RWPE2 (cell line): ENCODE data around the gene UCMA.
A peak's percentile ranks its signal among the peaks of the same experiment; 100 is the strongest.

Experiments
- ATAC-seq: fragments of 200-7000 bp; cut with Tn5 transposase; 3 replicates; pipeline ENCODE4 v1.9.1; 2021; ENCODE audit warnings: low read depth
- DNase-seq: peaks from one replicate; pipeline ENCODE4 v3.0.0-alpha.2; 2020; ENCODE audit warnings: low spot score
- H3K27ac ChIP-seq: fragments of 450-650 bp; 2 replicates; pipeline ENCODE4 v1.5.1; 2017; ENCODE audit warnings: mild to moderate bottlenecking; ENCODE audit not compliant: poor library complexity, severe bottlenecking
- H3K27me3 ChIP-seq: fragments of 250-450 bp; sonication (Bioruptor Pico); 2 replicates; pipeline ENCODE4 v1.5.1; 2021; ENCODE audit warnings: mild to moderate bottlenecking, moderate library complexity; ENCODE audit not compliant: insufficient read depth, poor library complexity, severe bottlenecking
- H3K36me3 ChIP-seq: fragments of 250-450 bp; sonication (Bioruptor Pico); 2 replicates; pipeline ENCODE4 v1.5.1; 2020; ENCODE audit warnings: low read depth, mild to moderate bottlenecking, moderate library complexity
- H3K4me1 ChIP-seq: fragments of 250-450 bp; sonication (Bioruptor Pico); 2 replicates; pipeline ENCODE4 v1.5.1; 2021; ENCODE audit warnings: mild to moderate bottlenecking, moderate library complexity; ENCODE audit not compliant: insufficient read depth, poor library complexity, severe bottlenecking
- H3K4me3 ChIP-seq: fragments of 250-450 bp; sonication (Bioruptor Pico); 2 replicates; pipeline ENCODE4 v1.5.1; 2021; ENCODE audit warnings: mild to moderate bottlenecking, moderate library complexity; ENCODE audit not compliant: severe bottlenecking
- H3K9me3 ChIP-seq: fragments of 250-450 bp; sonication (Bioruptor Pico); 2 replicates; pipeline ENCODE4 v1.5.1; 2021; ENCODE audit warnings: mild to moderate bottlenecking, moderate library complexity; ENCODE audit not compliant: severe bottlenecking
- TF ChIP-seq, protein P1 (sequence below): fragments of 450-650 bp; IDR thresholded peaks from one replicate; pipeline ENCODE4 v1.5.1; 2017; ENCODE audit warnings: mild to moderate bottlenecking, moderate library complexity; ENCODE audit not compliant: poor library complexity, severe bottlenecking

Gene UCMA

DNA sequence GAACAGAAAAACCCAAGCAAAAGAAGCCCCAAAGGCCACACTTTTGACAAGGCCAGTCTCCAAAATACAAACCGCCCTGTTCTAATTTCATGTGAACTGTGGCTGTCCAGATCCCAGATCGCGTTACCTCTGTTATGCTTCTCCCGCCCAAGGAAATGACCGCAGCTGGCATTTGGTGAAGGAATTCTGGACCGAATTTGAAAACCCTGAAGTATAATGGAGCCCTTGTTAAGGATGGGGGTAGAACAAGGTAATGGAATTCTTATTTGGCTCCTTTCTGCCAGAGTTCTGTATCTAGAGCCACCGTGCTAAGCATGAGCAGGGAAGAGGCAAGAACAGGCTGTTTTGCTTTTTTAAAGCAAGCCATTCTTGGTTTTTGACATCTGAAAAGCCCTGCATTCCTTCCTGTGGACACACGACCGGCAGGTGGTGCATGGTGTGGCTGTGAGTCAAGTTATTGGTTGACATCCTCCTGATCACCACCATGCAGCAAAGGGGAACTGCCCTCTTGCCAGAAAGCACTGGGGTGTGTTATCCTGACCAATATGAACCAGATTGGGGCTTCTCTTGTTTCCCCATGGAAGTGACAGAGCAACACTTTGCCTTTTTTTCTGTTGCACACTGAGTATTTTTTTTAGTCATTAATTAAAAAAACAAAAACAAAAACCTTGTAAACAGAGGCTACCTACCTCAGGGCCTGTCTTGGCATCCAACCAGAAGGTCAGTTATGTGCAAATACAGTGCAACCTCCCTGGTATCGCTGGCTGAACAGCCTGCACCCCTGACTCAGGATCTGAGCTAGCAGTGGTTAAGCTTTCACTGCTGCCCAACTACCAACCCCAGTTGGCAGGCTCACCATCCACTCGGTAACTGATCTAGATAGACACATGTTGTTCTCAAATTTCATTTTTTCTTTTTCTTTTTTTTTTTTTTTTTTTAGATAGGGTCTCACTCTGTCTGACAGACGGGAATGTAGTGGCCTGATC, 14.2 kb downstream of the UCMA start:
- Histone ChIP-seq H3K4me1 (no peaks in the 10 kb centered on the region), H3K36me3 (no peaks in the 10 kb centered on the region), H3K27ac (no peak overlapping the region), H3K27me3 (no peaks in the 10 kb centered on the region), H3K4me3 (no peak overlapping the region), H3K9me3 (no peaks in the 10 kb centered on the region)
- ATAC-seq (peak; percentile 49; the same call in 1 of the 3 replicates), DNase-seq (no peak)
- TF ChIP-seq, protein P1, sequence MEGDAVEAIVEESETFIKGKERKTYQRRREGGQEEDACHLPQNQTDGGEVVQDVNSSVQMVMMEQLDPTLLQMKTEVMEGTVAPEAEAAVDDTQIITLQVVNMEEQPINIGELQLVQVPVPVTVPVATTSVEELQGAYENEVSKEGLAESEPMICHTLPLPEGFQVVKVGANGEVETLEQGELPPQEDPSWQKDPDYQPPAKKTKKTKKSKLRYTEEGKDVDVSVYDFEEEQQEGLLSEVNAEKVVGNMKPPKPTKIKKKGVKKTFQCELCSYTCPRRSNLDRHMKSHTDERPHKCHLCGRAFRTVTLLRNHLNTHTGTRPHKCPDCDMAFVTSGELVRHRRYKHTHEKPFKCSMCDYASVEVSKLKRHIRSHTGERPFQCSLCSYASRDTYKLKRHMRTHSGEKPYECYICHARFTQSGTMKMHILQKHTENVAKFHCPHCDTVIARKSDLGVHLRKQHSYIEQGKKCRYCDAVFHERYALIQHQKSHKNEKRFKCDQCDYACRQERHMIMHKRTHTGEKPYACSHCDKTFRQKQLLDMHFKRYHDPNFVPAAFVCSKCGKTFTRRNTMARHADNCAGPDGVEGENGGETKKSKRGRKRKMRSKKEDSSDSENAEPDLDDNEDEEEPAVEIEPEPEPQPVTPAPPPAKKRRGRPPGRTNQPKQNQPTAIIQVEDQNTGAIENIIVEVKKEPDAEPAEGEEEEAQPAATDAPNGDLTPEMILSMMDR = peak; percentile 21

DNA sequence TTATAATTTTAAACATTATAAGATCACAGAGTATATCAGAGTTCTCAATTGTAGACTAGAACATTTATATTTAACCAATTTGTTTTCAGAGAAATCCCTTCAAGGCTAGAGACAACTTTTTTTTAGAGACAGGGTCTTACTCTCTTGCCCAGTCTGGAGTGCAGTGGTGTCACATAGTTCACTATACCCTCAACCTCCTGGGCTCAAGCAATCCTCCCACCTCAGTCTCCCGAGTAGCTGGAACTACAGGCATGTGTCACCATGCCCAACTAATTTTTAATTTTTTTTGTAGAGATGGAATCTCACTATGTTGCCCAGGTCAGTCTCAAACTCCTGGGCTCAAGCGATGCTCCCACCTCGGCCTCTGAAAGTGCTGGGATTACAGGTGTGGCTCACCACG, 15.3 kb downstream of the UCMA start:
- H3K36me3 ChIP-seq = no peaks in the 10 kb centered on the region
- no peaks in the 10 kb centered on the region for H3K4me1 ChIP-seq
- H3K27ac ChIP-seq = no peak overlapping the region
- DNase-seq (no peak), ATAC-seq (no peak)
- H3K9me3 ChIP-seq = no peaks in the 10 kb centered on the region
- H3K4me3 ChIP-seq = no peak overlapping the region
- TF ChIP-seq, protein P1 = no peak
- no peaks in the 10 kb centered on the region for H3K27me3 ChIP-seq

DNA sequence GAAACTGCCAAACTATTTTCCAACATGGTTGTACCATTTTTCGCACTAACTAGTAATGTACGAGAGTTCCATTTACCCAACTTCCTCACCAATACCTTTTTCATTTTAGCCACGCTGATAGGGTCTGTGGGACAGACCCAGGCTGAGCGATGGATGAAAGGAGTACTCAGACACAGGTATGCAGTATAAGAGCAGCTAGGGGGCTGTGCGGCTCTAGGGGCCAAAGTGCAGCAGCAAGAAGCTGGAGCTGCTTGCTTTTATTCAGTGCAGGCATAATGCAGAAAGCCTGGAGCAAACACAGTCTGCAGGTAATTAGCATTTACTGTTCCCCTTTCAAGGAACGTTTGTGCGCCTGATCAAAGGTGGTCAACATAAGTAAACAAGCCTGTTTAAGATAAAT, 21.0 kb downstream of the UCMA start:
- TF ChIP-seq, protein P1 = no peak
- Histone ChIP-seq H3K36me3 (peaks cover 33% of the 10 kb centered on the region), H3K27me3 (no peaks in the 10 kb centered on the region), H3K4me1 (no peaks in the 10 kb centered on the region), H3K4me3 (no peak overlapping the region), H3K9me3 (no peaks in the 10 kb centered on the region), H3K27ac (no peak overlapping the region)
- DNase-seq = no peak
- no peak for ATAC-seq

DNA sequence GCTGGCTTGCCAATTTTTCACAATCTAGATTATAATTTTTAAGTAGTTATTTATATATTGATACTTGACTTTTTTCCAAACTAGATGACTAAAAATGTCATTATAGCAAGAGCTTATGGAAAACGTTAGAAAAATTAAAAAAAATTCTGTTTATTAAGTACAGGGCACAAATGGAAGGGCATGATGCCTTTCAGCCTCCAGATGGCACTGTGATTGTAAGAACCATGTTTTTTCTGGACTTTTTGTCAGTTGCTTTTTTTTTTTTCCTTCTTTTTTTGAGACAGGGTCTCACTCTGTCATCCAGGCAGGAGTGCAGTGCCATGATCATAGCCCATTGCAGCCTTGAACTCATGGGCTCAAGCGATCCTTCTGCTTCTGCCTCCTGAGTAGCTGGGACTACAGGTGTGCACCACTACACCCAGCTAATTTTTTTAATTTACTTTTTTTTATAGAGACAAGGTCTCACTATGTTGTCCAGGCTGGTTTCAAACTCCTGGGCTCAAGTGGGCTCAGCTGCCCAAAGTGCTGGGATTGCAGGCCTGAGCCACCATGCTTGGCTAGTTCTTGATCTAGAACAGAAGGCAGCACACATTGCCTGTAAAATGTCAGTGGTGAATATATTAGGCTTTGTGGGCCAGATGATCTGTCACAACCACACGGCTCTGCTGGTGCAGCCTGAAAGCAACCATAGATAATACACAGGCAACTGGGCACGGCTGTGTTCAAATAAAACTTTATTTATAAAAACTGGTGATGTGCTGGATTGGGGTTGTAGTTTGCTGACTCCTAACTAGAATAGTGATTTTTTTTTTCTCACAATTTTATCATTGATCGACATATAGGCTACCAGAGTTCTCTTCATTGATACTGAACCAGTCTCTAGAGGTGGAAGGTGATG, 27.4 kb downstream of the UCMA start:
- ATAC-seq (no peak), DNase-seq (no peak)
- Histone ChIP-seq H3K4me1 (no peaks in the 10 kb centered on the region), H3K9me3 (no peaks in the 10 kb centered on the region), H3K36me3 (peaks cover 78% of the 10 kb centered on the region), H3K4me3 (no peak overlapping the region), H3K27me3 (no peaks in the 10 kb centered on the region), H3K27ac (no peak overlapping the region)
- TF ChIP-seq, protein P1 = peak; percentile 42
